Omental fat pad (tissue), 4 donors: ENCODE measurements around the gene SLC35F3. TPM values are rescaled to one million over a fixed set of nuclear protein-coding genes. Genes with fewer than 3 reads are reported as not detected.
"Not testable (repeated sequence)": the region's sequence is repeated elsewhere in the genome, so short reads cannot be mapped to it uniquely, and the experiment has no call there.

Experiments
- ATAC-seq: fragments of 150-250 bp; one replicate; pipeline ENCODE4 v1.9.1; 2016; ENCODE audit warnings: mild to moderate bottlenecking, moderate library complexity; ENCODE audit not compliant: low FRiP score
- DNase-seq: peaks from one replicate; pipeline ENCODE4 v3.0.0-alpha.2; 2019; ENCODE audit warnings: low spot score
- total RNA-seq, 4 donors: library from RNA; depleted of rRNA; stranded (reverse); fragments of >200 nt; gene quantifications; one replicate each; pipeline ENCODE4 v1.1.0, GENCODE V29; 2016
- TF ChIP-seq, protein P1 (sequence below), 3 donors: fragments of 450-650 bp; IDR thresholded peaks; one replicate each; pipeline ENCODE4 v1.5.1; 2016 to 2017; ENCODE audit warnings: antibody characterized with exemption in 3 of 3, mild to moderate bottlenecking in 3 of 3, moderate library complexity in 2 of 3

SLC35F3 gene
- total RNA-seq, 4 donors from 2014 or later, result 0.09 TPM; not detected in 3

GRCh38 chr1:234170622-234171021, 266.1 kb downstream of the SLC35F3 start:
- TF ChIP-seq, protein P1, sequence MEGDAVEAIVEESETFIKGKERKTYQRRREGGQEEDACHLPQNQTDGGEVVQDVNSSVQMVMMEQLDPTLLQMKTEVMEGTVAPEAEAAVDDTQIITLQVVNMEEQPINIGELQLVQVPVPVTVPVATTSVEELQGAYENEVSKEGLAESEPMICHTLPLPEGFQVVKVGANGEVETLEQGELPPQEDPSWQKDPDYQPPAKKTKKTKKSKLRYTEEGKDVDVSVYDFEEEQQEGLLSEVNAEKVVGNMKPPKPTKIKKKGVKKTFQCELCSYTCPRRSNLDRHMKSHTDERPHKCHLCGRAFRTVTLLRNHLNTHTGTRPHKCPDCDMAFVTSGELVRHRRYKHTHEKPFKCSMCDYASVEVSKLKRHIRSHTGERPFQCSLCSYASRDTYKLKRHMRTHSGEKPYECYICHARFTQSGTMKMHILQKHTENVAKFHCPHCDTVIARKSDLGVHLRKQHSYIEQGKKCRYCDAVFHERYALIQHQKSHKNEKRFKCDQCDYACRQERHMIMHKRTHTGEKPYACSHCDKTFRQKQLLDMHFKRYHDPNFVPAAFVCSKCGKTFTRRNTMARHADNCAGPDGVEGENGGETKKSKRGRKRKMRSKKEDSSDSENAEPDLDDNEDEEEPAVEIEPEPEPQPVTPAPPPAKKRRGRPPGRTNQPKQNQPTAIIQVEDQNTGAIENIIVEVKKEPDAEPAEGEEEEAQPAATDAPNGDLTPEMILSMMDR (IDR thresholded peaks at IDR 0.05), result no peak
- DNase-seq, result no peak
- no peak for ATAC-seq

DNA sequence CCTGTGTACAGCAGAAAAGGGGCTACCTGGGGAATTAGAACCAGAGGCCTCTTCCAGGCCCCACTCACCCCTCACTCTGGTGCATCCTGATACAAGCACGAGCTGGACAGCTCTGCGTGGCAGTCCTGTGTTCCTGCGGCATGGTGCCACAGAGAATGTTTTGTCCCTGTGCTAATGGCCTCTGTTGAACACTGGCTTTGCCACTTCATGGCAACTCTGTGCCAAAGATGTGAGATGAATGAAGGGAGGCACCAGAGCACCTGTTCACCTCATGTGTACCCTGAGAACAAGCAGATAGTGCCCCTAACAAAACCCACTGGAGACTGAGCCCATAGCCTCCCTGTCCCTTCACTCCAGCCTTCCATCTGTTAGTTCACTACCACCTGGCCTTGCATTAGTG, 269.5 kb downstream of the SLC35F3 start:
- TF ChIP-seq, protein P1 (IDR thresholded peaks at IDR 0.05), result no peak
- ATAC-seq (no peak), DNase-seq (no peak)

- TF ChIP-seq, protein P1 (IDR thresholded peaks at IDR 0.05), result no peak
- DNase-seq (no peak), ATAC-seq (no peak)
Observed at GRCh38 chr1:234175363-234175762, 270.9 kb downstream of the SLC35F3 start.

DNA sequence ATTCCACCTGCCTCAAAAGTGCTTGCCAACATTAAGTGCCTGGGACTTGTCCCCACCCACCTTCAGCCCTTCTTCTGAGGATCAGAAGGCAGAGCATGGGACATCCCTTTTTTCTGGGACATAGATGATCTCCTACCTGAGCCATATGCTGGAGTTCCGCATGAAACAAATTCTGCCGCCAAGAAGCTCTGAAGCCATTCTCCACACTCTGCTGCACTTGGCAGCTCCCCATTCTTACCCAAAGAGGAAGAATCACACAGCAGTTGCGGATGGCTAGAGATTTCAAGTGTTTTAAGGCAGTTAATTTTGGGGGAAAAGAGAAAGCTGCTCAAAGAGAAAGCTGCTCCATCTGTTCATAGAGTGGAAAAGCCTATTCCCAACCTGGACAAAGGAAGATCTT, 271.5 kb downstream of the SLC35F3 start:
- TF ChIP-seq, protein P1 (IDR thresholded peaks at IDR 0.05), result no peak
- ATAC-seq (no peak), DNase-seq (no peak)

DNA sequence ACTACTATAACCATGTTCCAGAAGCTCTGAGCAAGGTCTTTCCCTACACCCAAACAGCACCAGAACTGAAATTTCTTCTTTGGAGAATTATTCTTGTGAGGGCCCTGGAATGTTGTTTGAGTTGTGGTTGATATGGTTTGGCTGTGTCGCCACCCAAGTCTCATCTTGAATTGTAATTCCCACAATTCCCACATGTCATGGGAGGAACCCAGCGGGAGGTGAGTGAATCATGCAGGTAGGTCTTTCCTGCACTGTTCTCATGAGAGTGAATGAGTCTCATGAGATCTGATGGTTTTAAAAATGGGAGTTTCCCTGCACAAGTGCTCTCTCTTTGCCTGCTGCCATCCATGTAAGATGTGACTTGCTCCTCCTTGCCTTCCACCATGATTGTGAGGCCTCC, 272.4 kb downstream of the SLC35F3 start:
- not testable (repeated sequence) for ATAC-seq

DNA sequence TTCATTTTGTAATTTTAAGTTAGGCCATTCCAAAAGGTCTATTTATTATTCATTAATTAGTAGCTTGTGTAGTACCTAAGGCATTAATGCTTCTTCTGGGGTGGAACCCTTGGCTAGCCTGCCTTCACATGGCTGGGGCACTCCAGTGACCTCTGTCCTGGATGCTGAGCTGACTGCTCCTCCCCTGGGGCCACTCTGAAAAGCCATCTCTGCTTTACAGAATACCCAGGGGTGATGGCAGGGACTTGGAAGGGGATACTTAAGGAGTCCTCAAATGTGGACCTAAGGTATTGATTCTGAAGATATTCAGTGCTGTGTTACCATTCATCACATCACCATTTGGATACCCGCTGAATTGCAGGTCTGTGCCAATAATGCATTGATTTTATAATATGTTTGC, 281.0 kb downstream of the SLC35F3 start:
- DNase-seq, result no peak
- no peak for ATAC-seq
- TF ChIP-seq, protein P1 (IDR thresholded peaks at IDR 0.05), result no peak

More for the DNA sequence above, 272.4 kb downstream of the SLC35F3 start:
- DNase-seq, result not testable (repeated sequence)

- no peak for ATAC-seq
- DNase-seq, result no peak
- TF ChIP-seq, protein P1 (IDR thresholded peaks at IDR 0.05), result no peak
Observed at GRCh38 chr1:234186037-234186688, 281.7 kb downstream of the SLC35F3 start.
